Prostate gland (tissue), 2 donors: ENCODE data around the gene P3H2. TPM values are rescaled to one million over a fixed set of nuclear protein-coding genes. Genes with fewer than 3 reads are reported as not detected.
A peak's percentile ranks its signal among the peaks of the same experiment; 100 is the strongest.

Source experiments
- DNase-seq: peaks from one replicate; pipeline ENCODE4 v3.0.0-alpha.2; 2019; ENCODE audit warnings: low spot score
- H3K27ac ChIP-seq, 2 donors: fragments of 200-600 bp; sonication (generic); 2 replicates each; pipeline ENCODE4 v1.5.1; 2017 to 2019
- H3K27me3 ChIP-seq: fragments of 200-600 bp; sonication (generic); replicated peaks from 2 replicates; pipeline ENCODE4 v1.5.1; 2019; ENCODE audit not compliant: insufficient read depth
- H3K36me3 ChIP-seq, 2 donors: fragments of 200-600 bp; sonication (generic); 1 replicate in 1 of 2; 2 replicates in 1 of 2; pipeline versions ENCODE4 v1.5.1 to v1.8.1; 2017 to 2019
- H3K4me1 ChIP-seq: fragments of 200-600 bp; sonication (generic); replicated peaks from 2 replicates; pipeline ENCODE4 v1.5.1; 2019
- H3K4me3 ChIP-seq, 2 donors: fragments of 200-600 bp; sonication (generic); 2 replicates each; pipeline ENCODE4 v1.5.1; 2017 to 2019
- H3K9me3 ChIP-seq: fragments of 200-600 bp; sonication (generic); 2 replicates; pipeline ENCODE4 v1.5.1; 2017
- CTCF ChIP-seq, 4 experiments: fragments of 200-600 bp in 2 of 4; fragments of 450-650 bp in 2 of 4; sonication (generic) in 2 of 4; IDR thresholded peaks; 1 replicate in 3 of 4; 2 replicates in 1 of 4; pipeline ENCODE4 v1.5.1; 2016 to 2019; ENCODE audit warnings: antibody characterized with exemption in 4 of 4, mild to moderate bottlenecking in 2 of 4, moderate library complexity in 2 of 4
- POLR2A ChIP-seq: fragments of 450-650 bp; IDR thresholded peaks from one replicate; pipeline ENCODE4 v1.6.1; 2016; ENCODE audit warnings: antibody characterized with exemption, mild to moderate bottlenecking
- POLR2AphosphoS5 ChIP-seq: sonication (generic); formaldehyde crosslinking; IDR thresholded peaks from one replicate; pipeline ENCODE4 v1.6.1; 2017; ENCODE audit warnings: antibody characterized with exemption
- WGBS: methylation state at CpG from one replicate; pipeline ENCODE4 v1.1.5; 2018; 5-methylcytosine and 5-hydroxymethylcytosine counted together
- intact Hi-C: fragments of 100-400 bp; cut with DNase I; formaldehyde crosslinking; loops from one replicate; pipeline ENCODE4 v1.14.2; 2022
- total RNA-seq, 2 donors: library from RNA; depleted of rRNA; stranded (reverse); fragments of >200 nt; gene quantifications; one replicate each; pipeline ENCODE4 v1.1.0, GENCODE V29; 2016

Gene P3H2
- total RNA-seq, 2 donors from 2014 or later: 20.6 to 82.8 TPM

GRCh38 chr3:189948724-189949045 lies 172.0 kb downstream of the P3H2 start:
- DNase-seq: no peak
- H3K9me3 ChIP-seq: no peaks in the 10 kb centered on the region
- no peaks in the 10 kb centered on the region for H3K27me3 ChIP-seq
- intact Hi-C loops: loop anchor here (5.0 kb wide), 1 partner anchor 676 kb away; no protein-coding TSS in a partner anchor
- TF ChIP-seq POLR2AphosphoS5 (no peak), POLR2A (no peak), CTCF (IDR thresholded peaks at IDR 0.05) (no peak)
- no peak overlapping the region for H3K27ac ChIP-seq
- no peaks in the 10 kb centered on the region for H3K36me3 ChIP-seq
- no peak overlapping the region for H3K4me3 ChIP-seq
- no peaks in the 10 kb centered on the region for H3K4me1 ChIP-seq

GRCh38 chr3:189947948-189948723 lies 172.6 kb downstream of the P3H2 start:
- H3K27me3 ChIP-seq: no peaks in the 10 kb centered on the region
- no peaks in the 10 kb centered on the region for H3K36me3 ChIP-seq
- no peak for DNase-seq
- no peak overlapping the region for H3K27ac ChIP-seq
- no peak overlapping the region for H3K4me3 ChIP-seq
- no peak for TF ChIP-seq POLR2AphosphoS5
- no peak for TF ChIP-seq POLR2A
- peak; percentile 21 to 77 (median 53) for TF ChIP-seq CTCF (IDR thresholded peaks at IDR 0.05)
- H3K4me1 ChIP-seq: no peaks in the 10 kb centered on the region
- 48% methylated on average over 6 of the region's 6 CpGs for WGBS
- intact Hi-C loops: loop anchor here (5.0 kb wide), 1 partner anchor 676 kb away; no protein-coding TSS in a partner anchor
- H3K9me3 ChIP-seq: no peaks in the 10 kb centered on the region

GRCh38 chr3:189947068-189947467 lies 173.6 kb downstream of the P3H2 start:
- Histone ChIP-seq H3K4me3 (no peak overlapping the region), H3K36me3 (no peaks in the 10 kb centered on the region), H3K9me3 (no peaks in the 10 kb centered on the region), H3K27ac (no peak overlapping the region), H3K27me3 (no peaks in the 10 kb centered on the region), H3K4me1 (no peaks in the 10 kb centered on the region)
- no peak for DNase-seq
- WGBS: 49% methylated on average over 4 of the region's 4 CpGs
- TF ChIP-seq CTCF (IDR thresholded peaks at IDR 0.05) (no peak), POLR2AphosphoS5 (no peak), POLR2A (no peak)
- intact Hi-C loops: loop anchor here (5.0 kb wide), 1 partner anchor 675 kb away; no protein-coding TSS in a partner anchor

- H3K9me3 ChIP-seq: no peaks in the 10 kb centered on the region
- no peaks in the 10 kb centered on the region for H3K4me1 ChIP-seq
- no peak overlapping the region for H3K27ac ChIP-seq
- no peak overlapping the region for H3K4me3 ChIP-seq
- 95% methylated on average over 6 of the region's 6 CpGs for WGBS
- no peaks in the 10 kb centered on the region for H3K27me3 ChIP-seq
- TF ChIP-seq POLR2AphosphoS5 (no peak), POLR2A (no peak), CTCF (IDR thresholded peaks at IDR 0.05) (no peak)
- no peaks in the 10 kb centered on the region for H3K36me3 ChIP-seq
- no peak for DNase-seq
- intact Hi-C loops: loop anchor here (5.0 kb wide), 1 partner anchor 674 kb away; no protein-coding TSS in a partner anchor
Measured at GRCh38 chr3:189945935-189946709, 174.6 kb downstream of the P3H2 start.
